ENCODE data around the gene FSTL4. TPM values are rescaled to one million over a fixed set of nuclear protein-coding genes. Genes with fewer than 3 reads are reported as not detected.
"Not testable (repeated sequence)": the region's sequence is repeated elsewhere in the genome, so short reads cannot be mapped to it uniquely, and the experiment has no call there.

The FSTL4 gene
- total and polyA plus RNA-seq, 2 of the 13 experiments (the other 11 are each of a cell fraction or from before 2014, with no cell fraction given): 2.1 to 3.0 TPM

- H2AFZ ChIP-seq (ENCODE audit: low read length); H4K20me1 ChIP-seq (ENCODE audit: insufficient read depth, low read length); DNase-seq (ENCODE audit: low spot score); ATAC-seq; H3K9ac ChIP-seq (ENCODE audit: insufficient read depth, low read depth, low read length); H3K27ac ChIP-seq (ENCODE audit: extremely low read length, insufficient read depth, low read length); H3K4me1 ChIP-seq (ENCODE audit: insufficient read depth, low read length); POLR2A ChIA-PET; intact Hi-C loops (cut with micrococcal nuclease; ENCODE audit: unreplicated experiment); H3K4me3 ChIP-seq (replicated peaks in 1 of 3; ENCODE audit: insufficient read depth in 1 of 3, low read depth in 2 of 3, low read length in 3 of 3); FAIRE-seq; H3K79me2 ChIP-seq (ENCODE audit: insufficient read depth, low read length); CTCF ChIA-PET (ENCODE audit: low intra/inter-chr PET ratio, low total read pairs); in situ Hi-C loops (cut with HindIII; ENCODE audit: extremely low pct_ligation_motif_present, low pct_unique_long_range_greater_than_20kb); H3K9me3 ChIP-seq (ENCODE audit: low read length); H3K36me3 ChIP-seq (replicated peaks in 1 of 2; ENCODE audit: control insufficient read depth in 1 of 2, insufficient read depth in 2 of 2, low read length in 2 of 2); H3K4me2 ChIP-seq (ENCODE audit: low read depth, low read length); BruUV-seq (replicated peaks): not testable (repeated sequence)
- peaks cover 5 to 14% of the 10 kb centered on the region in 2 experiments for H3K27me3 ChIP-seq (ENCODE audit: control insufficient read depth in 1 of 2, insufficient read depth in 2 of 2, low read length in 2 of 2)
- WGBS (ENCODE audit: low lambda C conversion rate): no CpG with 5 or more reads among the region's 10 CpGs
- peak; percentile 88 for TF ChIP-seq ZNF263 (CRISPR knock-in tag; IDR thresholded peaks at IDR 0.05)
Observed at GRCh38 chr5:133445204-133445603, 167.1 kb downstream of the FSTL4 start.

DNA sequence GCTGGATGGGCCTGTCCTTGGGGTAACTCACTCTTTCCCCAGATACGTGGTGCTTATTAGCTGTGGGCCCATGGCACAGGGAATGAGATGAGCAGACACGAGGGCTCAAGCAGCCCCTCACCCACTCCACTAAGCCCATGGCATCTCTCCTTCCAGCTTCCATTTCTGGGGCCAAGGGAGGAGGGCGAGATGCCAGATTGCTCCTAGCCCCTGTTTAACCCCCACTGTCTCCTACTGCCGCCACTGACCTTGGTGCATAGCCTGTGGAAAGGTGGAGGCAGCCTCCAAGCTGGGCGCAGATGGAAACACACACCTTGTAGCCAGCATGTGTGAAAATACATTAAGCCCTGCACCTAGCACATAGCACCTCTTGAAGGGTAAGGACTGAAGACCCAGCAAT, 167.6 kb downstream of the FSTL4 start:
- DNase-seq (ENCODE audit: low spot score): no peak
- BruUV-seq (replicated peaks): no TSS peak
- POLR2A ChIA-PET: no interaction called here
- Histone ChIP-seq H3K9ac (ENCODE audit: insufficient read depth, low read depth, low read length) (no peak overlapping the region), H3K36me3 (replicated peaks in 1 of 2; ENCODE audit: control insufficient read depth in 1 of 2, insufficient read depth in 2 of 2, low read length in 2 of 2) (no peaks in the 10 kb centered on the region), H3K4me1 (ENCODE audit: insufficient read depth, low read length) (no peaks in the 10 kb centered on the region), H3K27me3 (ENCODE audit: control insufficient read depth in 1 of 2, insufficient read depth in 2 of 2, low read length in 2 of 2) (peaks cover 5 to 14% of the 10 kb centered on the region in 2 experiments), H3K4me2 (ENCODE audit: low read depth, low read length) (no peak overlapping the region), H3K9me3 (ENCODE audit: low read length) (no peaks in the 10 kb centered on the region), H3K4me3 (replicated peaks in 1 of 3; ENCODE audit: insufficient read depth in 1 of 3, low read depth in 2 of 3, low read length in 3 of 3) (no peak overlapping the region), H2AFZ (ENCODE audit: low read length) (no peak overlapping the region), H3K27ac (ENCODE audit: extremely low read length, insufficient read depth, low read length) (no peak overlapping the region), H3K79me2 (ENCODE audit: insufficient read depth, low read length) (no peaks in the 10 kb centered on the region), H4K20me1 (ENCODE audit: insufficient read depth, low read length) (no peaks in the 10 kb centered on the region)
- 0% methylated on average over 1 of the region's 5 CpGs for WGBS (ENCODE audit: low lambda C conversion rate)
- CTCF ChIA-PET (ENCODE audit: low intra/inter-chr PET ratio, low total read pairs): no interaction called here
- in situ Hi-C loops (cut with HindIII; ENCODE audit: extremely low pct_ligation_motif_present, low pct_unique_long_range_greater_than_20kb): no loop called here
- intact Hi-C loops (cut with micrococcal nuclease; ENCODE audit: unreplicated experiment): no loop called here
- no peak for FAIRE-seq
- no peak for ATAC-seq
- TF ChIP-seq RBM39 (IDR thresholded peaks at IDR 0.05; ENCODE audit: low read depth, low read length, poor library complexity, severe bottlenecking): no peak
- no peak for TF ChIP-seq FIP1L1 (IDR thresholded peaks at IDR 0.05; ENCODE audit: borderline replicate concordance, insufficient read depth, low read depth, low read length)
- no peak for TF ChIP-seq ZNF260 (CRISPR knock-in tag; IDR thresholded peaks at IDR 0.05; ENCODE audit: borderline replicate concordance, low read depth)
- TF ChIP-seq, protein P1, sequence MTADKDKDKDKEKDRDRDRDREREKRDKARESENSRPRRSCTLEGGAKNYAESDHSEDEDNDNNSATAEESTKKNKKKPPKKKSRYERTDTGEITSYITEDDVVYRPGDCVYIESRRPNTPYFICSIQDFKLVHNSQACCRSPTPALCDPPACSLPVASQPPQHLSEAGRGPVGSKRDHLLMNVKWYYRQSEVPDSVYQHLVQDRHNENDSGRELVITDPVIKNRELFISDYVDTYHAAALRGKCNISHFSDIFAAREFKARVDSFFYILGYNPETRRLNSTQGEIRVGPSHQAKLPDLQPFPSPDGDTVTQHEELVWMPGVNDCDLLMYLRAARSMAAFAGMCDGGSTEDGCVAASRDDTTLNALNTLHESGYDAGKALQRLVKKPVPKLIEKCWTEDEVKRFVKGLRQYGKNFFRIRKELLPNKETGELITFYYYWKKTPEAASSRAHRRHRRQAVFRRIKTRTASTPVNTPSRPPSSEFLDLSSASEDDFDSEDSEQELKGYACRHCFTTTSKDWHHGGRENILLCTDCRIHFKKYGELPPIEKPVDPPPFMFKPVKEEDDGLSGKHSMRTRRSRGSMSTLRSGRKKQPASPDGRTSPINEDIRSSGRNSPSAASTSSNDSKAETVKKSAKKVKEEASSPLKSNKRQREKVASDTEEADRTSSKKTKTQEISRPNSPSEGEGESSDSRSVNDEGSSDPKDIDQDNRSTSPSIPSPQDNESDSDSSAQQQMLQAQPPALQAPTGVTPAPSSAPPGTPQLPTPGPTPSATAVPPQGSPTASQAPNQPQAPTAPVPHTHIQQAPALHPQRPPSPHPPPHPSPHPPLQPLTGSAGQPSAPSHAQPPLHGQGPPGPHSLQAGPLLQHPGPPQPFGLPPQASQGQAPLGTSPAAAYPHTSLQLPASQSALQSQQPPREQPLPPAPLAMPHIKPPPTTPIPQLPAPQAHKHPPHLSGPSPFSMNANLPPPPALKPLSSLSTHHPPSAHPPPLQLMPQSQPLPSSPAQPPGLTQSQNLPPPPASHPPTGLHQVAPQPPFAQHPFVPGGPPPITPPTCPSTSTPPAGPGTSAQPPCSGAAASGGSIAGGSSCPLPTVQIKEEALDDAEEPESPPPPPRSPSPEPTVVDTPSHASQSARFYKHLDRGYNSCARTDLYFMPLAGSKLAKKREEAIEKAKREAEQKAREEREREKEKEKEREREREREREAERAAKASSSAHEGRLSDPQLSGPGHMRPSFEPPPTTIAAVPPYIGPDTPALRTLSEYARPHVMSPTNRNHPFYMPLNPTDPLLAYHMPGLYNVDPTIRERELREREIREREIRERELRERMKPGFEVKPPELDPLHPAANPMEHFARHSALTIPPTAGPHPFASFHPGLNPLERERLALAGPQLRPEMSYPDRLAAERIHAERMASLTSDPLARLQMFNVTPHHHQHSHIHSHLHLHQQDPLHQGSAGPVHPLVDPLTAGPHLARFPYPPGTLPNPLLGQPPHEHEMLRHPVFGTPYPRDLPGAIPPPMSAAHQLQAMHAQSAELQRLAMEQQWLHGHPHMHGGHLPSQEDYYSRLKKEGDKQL (CRISPR knock-in tag; IDR thresholded peaks at IDR 0.05; ENCODE audit: low read depth): no peak
- TF ChIP-seq, protein P2, sequence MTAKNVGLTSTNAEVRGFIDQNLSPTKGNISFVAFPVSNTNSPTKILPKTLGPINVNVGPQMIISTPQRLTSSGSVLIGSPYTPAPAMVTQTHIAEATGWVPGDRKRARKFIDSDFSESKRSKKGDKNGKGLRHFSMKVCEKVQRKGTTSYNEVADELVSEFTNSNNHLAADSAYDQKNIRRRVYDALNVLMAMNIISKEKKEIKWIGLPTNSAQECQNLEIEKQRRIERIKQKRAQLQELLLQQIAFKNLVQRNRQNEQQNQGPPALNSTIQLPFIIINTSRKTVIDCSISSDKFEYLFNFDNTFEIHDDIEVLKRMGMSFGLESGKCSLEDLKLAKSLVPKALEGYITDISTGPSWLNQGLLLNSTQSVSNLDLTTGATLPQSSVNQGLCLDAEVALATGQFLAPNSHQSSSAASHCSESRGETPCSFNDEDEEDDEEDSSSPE (CRISPR knock-in tag; IDR thresholded peaks at IDR 0.05): no peak
- TF ChIP-seq ZNF232 (CRISPR knock-in tag; IDR thresholded peaks at IDR 0.05; ENCODE audit: borderline replicate concordance): no peak
- TF ChIP-seq SYNCRIP (IDR thresholded peaks at IDR 0.05; ENCODE audit: insufficient read depth, low read depth, low read length): no peak
- TF ChIP-seq FOXA1 (IDR thresholded peaks at IDR 0.05): no peak
- TF ChIP-seq FOXA1 (CRISPR knock-in tag; IDR thresholded peaks at IDR 0.05): no peak
- TF ChIP-seq RAD21 (CRISPR knock-in tag; IDR thresholded peaks at IDR 0.05): no peak

Data from HepG2 (cell line).